Measurements from ENCODE around the gene SLC25A44. TPM values are rescaled to one million over a fixed set of nuclear protein-coding genes. Genes with fewer than 3 reads are reported as not detected.

The SLC25A44 gene
- total RNA-seq, 1 experiment from 2014 or later: 15.6 TPM

- peak; percentile 91 for DNase-seq (ENCODE audit: low read depth)
Measured at GRCh38 chr1:156241311-156241811, 47.5 kb downstream of the SLC25A44 start.

DNA sequence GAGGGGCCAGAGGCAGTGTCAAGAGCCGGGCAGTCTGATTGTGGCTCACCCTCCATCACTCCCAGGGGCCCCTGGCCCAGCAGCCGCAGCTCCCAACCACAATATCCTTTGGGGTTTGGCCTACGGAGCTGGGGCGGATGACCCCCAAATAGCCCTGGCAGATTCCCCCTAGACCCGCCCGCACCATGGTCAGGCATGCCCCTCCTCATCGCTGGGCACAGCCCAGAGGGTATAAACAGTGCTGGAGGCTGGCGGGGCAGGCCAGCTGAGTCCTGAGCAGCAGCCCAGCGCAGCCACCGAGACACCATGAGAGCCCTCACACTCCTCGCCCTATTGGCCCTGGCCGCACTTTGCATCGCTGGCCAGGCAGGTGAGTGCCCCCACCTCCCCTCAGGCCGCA is 48.0 kb downstream of the SLC25A44 start, which contains the start of gene BGLAP:
Gene BGLAP, plus strand, starts transcription at position 259 of the 400 bp plus-strand sequence. Its CDS starts 48 bp downstream, at position 307.
- peak; percentile 57 for DNase-seq (ENCODE audit: low read depth)

- DNase-seq (ENCODE audit: low read depth): no peak
Measured at GRCh38 chr1:156242738-156243137, 48.8 kb downstream of the SLC25A44 start.

DNA sequence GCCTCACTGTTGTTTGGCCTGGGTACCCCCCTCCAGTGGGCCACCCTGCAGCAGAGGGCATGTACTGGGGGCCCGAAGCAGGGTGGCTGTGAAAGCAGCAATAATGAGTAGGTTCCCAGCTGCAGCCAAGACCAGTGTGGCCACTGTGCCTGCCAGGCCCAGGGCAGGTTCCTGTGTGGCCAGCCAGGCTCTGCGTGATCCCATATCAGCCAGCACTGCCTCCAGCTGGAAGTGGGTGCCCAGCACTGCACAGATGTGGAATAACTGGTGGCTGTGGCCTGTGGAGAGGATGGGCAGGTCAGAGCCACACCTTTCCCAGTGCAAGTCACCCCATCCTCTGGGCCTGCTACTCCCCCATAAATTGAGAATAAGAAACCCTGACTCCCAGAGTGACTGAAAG is 50.2 kb downstream of the SLC25A44 start:
- DNase-seq (ENCODE audit: low read depth): no peak

DNA sequence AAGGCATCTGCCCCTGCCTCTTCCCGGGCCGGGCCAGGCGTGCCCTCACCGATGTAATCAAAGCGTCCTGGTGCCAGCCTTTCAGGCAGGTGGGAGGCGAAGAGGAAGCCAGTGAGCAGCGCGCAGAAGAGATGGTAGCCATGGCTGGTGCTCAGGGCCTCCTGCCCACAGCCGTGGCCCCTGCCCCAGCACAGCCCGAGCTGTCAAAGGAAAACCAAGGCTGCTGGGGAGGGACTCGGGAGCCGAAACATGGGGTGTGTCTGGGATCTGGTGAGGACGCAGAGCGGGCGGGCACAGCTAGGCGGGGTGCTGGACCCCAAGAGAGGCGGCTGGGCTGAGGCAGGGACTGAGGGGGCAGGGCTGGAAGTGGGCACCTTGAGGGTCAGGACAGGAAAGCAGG is 50.8 kb downstream of the SLC25A44 start:
- no peak for DNase-seq (ENCODE audit: low read depth)

DNA sequence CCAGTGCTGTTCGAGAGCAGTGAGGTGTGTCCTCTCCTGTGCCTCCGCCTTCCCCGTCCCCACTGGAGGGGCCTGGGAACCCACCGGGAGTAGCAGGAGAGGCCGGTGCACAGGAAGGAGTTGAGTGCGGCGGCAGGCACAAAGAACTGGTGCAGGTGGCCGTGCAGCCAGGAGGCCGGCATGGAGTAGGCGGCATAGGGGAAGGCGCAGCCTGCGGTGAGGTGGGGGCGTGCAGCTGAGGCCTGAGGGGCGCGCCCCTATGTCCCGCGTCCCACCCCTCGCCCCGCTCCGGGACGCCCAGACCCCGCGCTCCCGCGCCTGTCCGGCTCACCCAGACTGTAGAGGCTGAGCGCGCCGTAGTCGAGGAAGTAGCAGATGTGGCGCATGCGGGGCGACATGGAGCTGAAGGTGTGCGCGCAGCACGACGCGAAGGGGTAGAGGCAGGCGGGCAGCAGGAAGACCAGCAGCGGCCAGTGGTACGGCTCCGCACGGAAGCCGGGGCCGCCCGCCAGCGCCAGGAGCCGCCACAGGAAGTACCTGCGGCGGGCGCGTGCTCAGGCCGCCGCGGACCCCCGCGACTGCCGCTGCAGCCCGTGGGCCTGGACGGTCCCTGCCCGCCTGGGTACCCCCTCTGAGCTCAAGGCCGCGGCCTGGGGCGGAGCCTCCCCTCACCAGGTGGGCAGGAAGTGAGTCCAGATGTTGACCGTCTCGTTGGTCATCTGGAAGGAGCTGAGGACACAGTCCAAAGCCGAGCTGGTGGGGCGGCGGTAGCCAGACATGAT is 51.7 kb downstream of the SLC25A44 start:
- no peak for DNase-seq (ENCODE audit: low read depth)

- DNase-seq (ENCODE audit: low read depth): no peak
Measured at GRCh38 chr1:156246241-156246780, 52.4 kb downstream of the SLC25A44 start.

- no peak for DNase-seq (ENCODE audit: low read depth)
Measured at GRCh38 chr1:156246781-156247459, 53.0 kb downstream of the SLC25A44 start.

DNA sequence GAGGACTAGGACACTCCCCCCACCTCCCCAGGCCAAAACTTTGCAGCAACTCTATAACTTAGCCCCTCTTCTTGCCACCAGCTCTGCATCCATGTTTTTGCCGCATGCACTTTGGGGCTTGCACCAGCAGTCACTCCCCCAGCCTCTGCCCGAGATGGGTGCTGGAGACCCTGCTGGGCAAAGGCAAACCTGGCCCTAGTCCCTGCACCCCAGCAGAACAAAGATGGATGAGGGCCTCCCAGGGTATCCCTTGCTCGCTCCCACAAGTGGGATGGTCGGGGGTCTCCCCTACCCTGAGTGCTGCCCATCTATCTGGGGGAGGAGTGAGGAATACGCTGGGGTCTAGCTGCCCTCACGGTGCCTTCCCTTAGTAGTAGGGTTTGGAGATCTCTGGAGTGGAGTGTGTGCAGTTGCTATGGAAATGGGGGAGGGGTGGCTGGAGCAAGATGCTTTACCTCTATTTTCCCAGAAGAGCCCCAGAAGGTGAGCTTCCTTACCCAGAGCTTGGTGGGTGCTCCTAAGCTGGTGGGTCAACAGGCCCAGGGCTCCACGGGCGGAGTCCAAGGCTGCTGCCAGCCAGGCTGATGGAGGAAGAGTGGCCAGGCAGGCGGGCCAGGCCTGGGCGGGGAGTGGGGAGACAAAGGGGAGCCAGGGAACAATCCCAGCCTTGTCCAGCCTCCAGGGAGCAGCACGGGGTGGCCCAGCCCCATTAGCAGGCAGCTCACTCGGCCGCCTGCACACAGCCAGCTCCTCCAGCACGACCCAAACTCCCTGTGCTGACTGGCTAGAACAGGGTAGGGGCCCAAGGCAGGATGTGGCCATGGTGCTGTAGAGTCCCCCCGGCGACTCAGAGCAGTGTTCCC is 53.8 kb downstream of the SLC25A44 start, which contains the start of gene PAQR6:
Gene PAQR6, minus strand, starts transcription at position 597 of the 863 bp plus-strand sequence. CDS start 1,325 bp downstream, outside the sequence.
- no peak for DNase-seq (ENCODE audit: low read depth)

- no peak for DNase-seq (ENCODE audit: low read depth)
Measured at GRCh38 chr1:156248323-156248683, 54.4 kb downstream of the SLC25A44 start.

DNA sequence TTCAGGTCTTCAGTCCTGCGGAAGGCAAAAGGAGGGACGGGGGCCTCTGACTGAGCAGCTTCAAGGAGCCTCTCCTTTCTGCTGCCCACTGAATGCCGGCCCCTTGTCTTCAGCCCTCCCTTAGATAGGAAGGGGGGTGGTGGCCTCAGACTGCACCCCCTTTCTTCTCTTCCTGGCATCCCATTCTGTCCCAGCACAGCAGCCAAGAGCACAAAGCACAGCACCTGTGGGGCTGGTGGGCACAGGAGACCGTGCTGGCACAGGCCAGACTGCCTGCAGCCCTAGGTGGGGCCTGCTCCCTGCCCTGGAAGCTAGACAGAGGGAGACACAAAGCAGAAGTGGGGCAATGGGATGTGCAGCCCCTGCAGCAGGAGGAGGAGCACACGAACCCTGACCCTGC is 55.7 kb downstream of the SLC25A44 start:
- DNase-seq (ENCODE audit: low read depth): no peak

DNA sequence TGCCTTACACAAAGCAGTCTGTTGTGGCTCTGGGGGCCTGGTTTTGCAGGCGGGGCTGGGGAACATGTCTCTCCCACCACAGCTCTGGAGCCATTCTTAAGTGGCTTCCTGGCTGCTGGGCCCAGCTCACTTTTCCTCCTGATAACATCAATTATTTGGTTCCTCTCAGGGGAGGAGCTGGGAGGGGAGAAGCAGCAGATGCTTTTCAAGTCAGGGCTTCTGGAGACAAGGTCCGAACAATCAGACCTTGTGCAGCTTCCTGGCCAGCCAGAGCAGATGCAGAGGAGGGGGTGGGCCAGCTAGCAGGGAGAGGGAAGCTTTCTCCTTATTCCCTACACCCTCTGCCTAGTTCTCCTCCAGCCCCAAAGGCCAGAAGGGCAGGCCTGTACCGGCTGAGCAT is 57.6 kb downstream of the SLC25A44 start:
- no peak for DNase-seq (ENCODE audit: low read depth)

- DNase-seq (ENCODE audit: low read depth): no peak
Measured at GRCh38 chr1:156253634-156254033, 59.7 kb downstream of the SLC25A44 start.

- no peak for DNase-seq (ENCODE audit: low read depth)
Measured at GRCh38 chr1:156257711-156258110, 63.8 kb downstream of the SLC25A44 start.

DNA sequence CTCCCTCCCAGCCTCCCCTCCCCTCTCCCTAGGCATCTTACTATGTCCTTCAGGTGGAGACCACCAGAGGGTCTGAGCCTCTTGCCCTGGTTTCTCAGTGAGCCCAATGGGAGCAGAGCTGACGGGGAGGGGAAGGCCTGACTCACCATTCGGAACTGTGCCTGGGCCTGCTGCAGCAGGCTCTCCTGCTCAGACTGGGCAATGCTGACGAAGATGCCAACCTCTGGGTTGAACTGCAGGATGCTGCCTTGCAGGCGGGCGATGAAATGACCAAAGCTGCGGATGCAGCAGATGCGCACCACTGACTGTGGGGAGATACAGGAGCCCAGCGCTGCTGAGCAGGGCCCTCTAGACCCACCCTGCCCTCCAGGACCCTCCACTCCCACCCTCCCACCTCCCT is 65.0 kb downstream of the SLC25A44 start:
- no peak for DNase-seq (ENCODE audit: low read depth)

DNA sequence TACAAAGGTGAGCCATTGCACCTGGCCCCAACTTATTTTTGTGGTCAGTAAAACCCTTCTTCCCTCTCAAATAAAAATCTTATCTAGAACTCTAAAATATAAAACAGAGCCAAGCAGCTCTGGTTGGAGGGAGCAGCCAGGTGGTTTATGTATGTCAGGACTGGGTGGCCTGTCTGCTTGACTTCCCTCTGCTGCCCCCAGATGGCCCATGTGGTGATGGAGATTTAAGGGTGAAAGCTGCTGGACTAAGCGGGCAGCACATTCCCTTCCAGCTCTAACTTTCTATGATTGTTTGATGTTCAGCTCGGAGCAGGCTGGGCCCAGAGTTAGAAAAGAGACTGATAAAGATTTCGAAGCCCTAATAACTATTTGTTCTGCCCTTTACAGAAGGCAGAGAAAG is 65.9 kb downstream of the SLC25A44 start:
- DNase-seq (ENCODE audit: low read depth): no peak

DNA sequence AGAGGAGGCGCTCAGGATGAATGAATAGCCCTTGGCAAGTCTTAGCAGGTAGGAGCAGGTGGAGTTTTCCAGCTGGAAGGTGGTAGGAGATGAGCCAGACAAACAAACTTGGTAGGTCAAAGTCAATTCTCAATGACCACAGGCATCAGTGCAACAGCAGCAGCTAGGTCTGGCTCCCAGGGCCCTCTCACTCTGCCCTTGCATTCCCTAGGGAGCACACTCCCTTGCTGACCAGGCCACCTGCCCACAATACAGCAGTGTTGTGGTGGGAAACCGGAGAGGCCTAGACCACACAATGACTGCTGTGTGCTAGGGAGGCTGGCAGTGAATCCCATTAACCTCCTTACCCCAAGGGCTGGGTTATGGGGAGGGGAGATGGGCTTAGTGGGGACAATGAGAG is 67.0 kb downstream of the SLC25A44 start:
- peak; percentile 76 for DNase-seq (ENCODE audit: low read depth)
